Neuronal stem cell (in vitro differentiated cells): ENCODE measurements around the gene SLC8B1.
A peak's percentile ranks its signal among the peaks of the same experiment; 100 is the strongest.

Source experiments
- DNase-seq: peaks from one replicate; pipeline ENCODE4 v3.0.0-alpha.2; 2013; ENCODE audit warnings: low spot score
- H2AFZ ChIP-seq: one replicate; pipeline ENCODE4 v1.6.1; 2013; ENCODE audit warnings: mild to moderate bottlenecking, low read length, inconsistent platforms
- H2AK5ac ChIP-seq: 2 replicates; pipeline ENCODE4 v1.6.1; 2013; ENCODE audit warnings: low read depth, mild to moderate bottlenecking, inconsistent platforms, low read length, moderate library complexity, mixed read lengths
- H2BK120ac ChIP-seq: 2 replicates; pipeline ENCODE4 v1.6.1; 2013; ENCODE audit warnings: low read depth, mild to moderate bottlenecking, inconsistent platforms, low read length, moderate library complexity, mixed read lengths
- H2BK12ac ChIP-seq: one replicate; pipeline ENCODE4 v1.6.1; 2013; ENCODE audit warnings: low read length, inconsistent platforms
- H2BK15ac ChIP-seq: 2 replicates; pipeline ENCODE4 v1.6.1; 2013; ENCODE audit warnings: mild to moderate bottlenecking, low read length, inconsistent platforms, mixed read lengths
- H2BK5ac ChIP-seq: one replicate; pipeline ENCODE4 v1.6.1; 2013; ENCODE audit warnings: inconsistent platforms, mild to moderate bottlenecking, low read length, moderate library complexity
- H3K14ac ChIP-seq: one replicate; pipeline ENCODE4 v1.6.1; 2013; ENCODE audit warnings: low read length, inconsistent platforms
- H3K18ac ChIP-seq: 2 replicates; pipeline ENCODE4 v1.6.1; 2013; ENCODE audit warnings: low read length, inconsistent platforms
- H3K23ac ChIP-seq: 2 replicates; pipeline ENCODE4 v1.6.1; 2013; ENCODE audit warnings: low read depth, mild to moderate bottlenecking, mixed read lengths, low read length, inconsistent platforms; ENCODE audit not compliant: poor library complexity
- H3K27ac ChIP-seq: replicated peaks from 3 replicates; pipeline ENCODE4 v1.5.1; 2013; ENCODE audit warnings: low read length, inconsistent platforms
- H3K27me3 ChIP-seq, 3 experiments: 2 replicates each; pipeline ENCODE4 v1.6.1; 2013; ENCODE audit warnings: low read length in 3 of 3, mild to moderate bottlenecking in 2 of 3, inconsistent platforms in 1 of 3, low read depth in 1 of 3, mixed read lengths in 1 of 3, moderate library complexity in 1 of 3; ENCODE audit not compliant: control insufficient read depth in 3 of 3, insufficient read depth in 3 of 3
- H3K36me3 ChIP-seq, 2 donors: replicated peaks in 1 of 2; 2 replicates each; pipeline ENCODE4 v1.6.1; 2013; ENCODE audit warnings: low read length in 2 of 2; ENCODE audit not compliant: control insufficient read depth in 2 of 2, insufficient read depth in 2 of 2
- H3K4ac ChIP-seq: 2 replicates; pipeline ENCODE4 v1.6.1; 2013; ENCODE audit warnings: inconsistent platforms, mild to moderate bottlenecking, low read length, moderate library complexity
- H3K4me1 ChIP-seq, 2 donors: 1 replicate in 1 of 2; 2 replicates in 1 of 2; pipeline ENCODE4 v1.6.1; 2013; ENCODE audit warnings: low read length in 2 of 2, low read depth in 1 of 2; ENCODE audit not compliant: control insufficient read depth in 2 of 2, insufficient read depth in 1 of 2
- H3K4me2 ChIP-seq: one replicate; pipeline ENCODE4 v1.6.1; 2013; ENCODE audit warnings: mild to moderate bottlenecking, low read length, inconsistent platforms; ENCODE audit not compliant: insufficient read depth, poor library complexity, severe bottlenecking
- H3K4me3 ChIP-seq, 2 donors: 2 replicates each; pipeline ENCODE4 v1.5.1; 2013; ENCODE audit warnings: low read length in 2 of 2, mild to moderate bottlenecking in 2 of 2, inconsistent platforms in 1 of 2, moderate library complexity in 1 of 2
- H3K79me1 ChIP-seq: one replicate; pipeline ENCODE4 v1.6.1; 2013; ENCODE audit warnings: low read depth, mild to moderate bottlenecking, inconsistent platforms, low read length, moderate library complexity
- H3K9ac ChIP-seq: one replicate; pipeline ENCODE4 v1.6.1; 2013; ENCODE audit warnings: mild to moderate bottlenecking, low read depth, low read length, inconsistent platforms; ENCODE audit not compliant: poor library complexity
- H3K9me3 ChIP-seq, 2 donors: replicated peaks in 1 of 2; 2 replicates each; pipeline versions ENCODE3 to v1.6.1; 2013; ENCODE audit warnings: low read length in 2 of 2, mild to moderate bottlenecking in 2 of 2, inconsistent platforms in 1 of 2, low read depth in 1 of 2, mixed read lengths in 1 of 2, moderate library complexity in 1 of 2; ENCODE audit not compliant: control insufficient read depth in 2 of 2, insufficient read depth in 1 of 2
- H4K8ac ChIP-seq: one replicate; pipeline ENCODE4 v1.6.1; 2013; ENCODE audit warnings: low read depth, mild to moderate bottlenecking, inconsistent platforms, low read length, moderate library complexity
- H4K91ac ChIP-seq: one replicate; pipeline ENCODE4 v1.6.1; 2013; ENCODE audit warnings: low read length, low read depth, mild to moderate bottlenecking, inconsistent platforms; ENCODE audit not compliant: poor library complexity
- WGBS, 2 donors: extraction: QIAGEN DNeasy Blood & Tissue Kit; methylation state at CpG; one replicate each; pipeline ENCODE4 v1.1.7; 2013; ENCODE audit warnings: missing lambda C conversion rate in 2 of 2, mixed read lengths in 1 of 2; ENCODE audit not compliant: insufficient read length in 2 of 2, insufficient replicate concordance in 1 of 2; ENCODE audit errors: extremely low coverage in 2 of 2; 5-methylcytosine and 5-hydroxymethylcytosine counted together

Gene SLC8B1

DNA sequence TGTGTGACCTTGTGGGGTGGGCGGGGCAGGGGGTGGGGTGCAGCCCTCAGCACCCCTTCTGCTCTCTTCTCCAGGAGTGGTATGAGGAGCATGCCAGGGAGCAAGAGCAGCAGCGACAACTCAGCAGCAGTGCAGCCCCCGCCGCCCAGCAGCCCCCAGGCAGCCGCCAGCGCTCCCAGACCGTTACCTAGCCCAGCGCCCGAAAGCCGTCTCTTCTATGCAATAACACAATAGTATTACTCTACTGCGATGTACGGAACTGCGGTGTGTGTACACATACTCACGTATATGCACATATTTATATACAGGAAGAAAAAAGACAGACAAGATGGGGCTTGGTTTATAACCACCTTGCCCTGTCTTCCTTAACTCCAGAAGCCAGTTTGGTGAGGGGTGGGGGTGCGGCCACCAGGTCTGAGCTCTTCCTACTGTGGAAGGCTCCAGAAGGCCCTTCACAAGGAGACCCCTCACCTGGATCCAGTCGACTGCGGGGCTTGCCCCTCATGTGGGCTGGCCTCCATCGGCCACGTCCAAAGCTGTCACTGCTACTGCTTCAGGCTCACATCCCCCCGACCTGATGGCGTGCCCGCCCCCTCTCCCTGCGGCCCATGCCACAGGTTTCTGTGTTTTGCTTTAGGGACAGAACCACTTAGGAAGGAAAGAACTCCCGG, 38.9 kb downstream of the SLC8B1 start:
- Histone ChIP-seq H2BK5ac (no peak overlapping the region), H3K4me1 (peaks cover 0 to 10% of the 10 kb centered on the region in 2 donors), H3K79me1 (no peaks in the 10 kb centered on the region), H3K4me2 (no peak overlapping the region), H3K27ac (no peak overlapping the region), H3K9ac (no peak overlapping the region), H4K91ac (no peak overlapping the region), H3K23ac (no peak overlapping the region), H2AFZ (no peak overlapping the region), H3K27me3 (no peaks in the 10 kb centered on the region), H4K8ac (no peak overlapping the region), H3K4me3 (no peak overlapping the region), H3K9me3 (peaks cover 0 to 1% of the 10 kb centered on the region in 2 donors), H2BK120ac (no peak overlapping the region), H2BK12ac (no peak overlapping the region), H3K36me3 (peaks cover 0 to 5% of the 10 kb centered on the region in 2 donors), H2AK5ac (no peak overlapping the region), H2BK15ac (no peak overlapping the region), H3K4ac (no peak overlapping the region), H3K18ac (no peak overlapping the region), H3K14ac (no peak overlapping the region)
- DNase-seq = no peak
- WGBS, 2 donors = no CpG with 5 or more reads among the region's 24 CpGs

DNA sequence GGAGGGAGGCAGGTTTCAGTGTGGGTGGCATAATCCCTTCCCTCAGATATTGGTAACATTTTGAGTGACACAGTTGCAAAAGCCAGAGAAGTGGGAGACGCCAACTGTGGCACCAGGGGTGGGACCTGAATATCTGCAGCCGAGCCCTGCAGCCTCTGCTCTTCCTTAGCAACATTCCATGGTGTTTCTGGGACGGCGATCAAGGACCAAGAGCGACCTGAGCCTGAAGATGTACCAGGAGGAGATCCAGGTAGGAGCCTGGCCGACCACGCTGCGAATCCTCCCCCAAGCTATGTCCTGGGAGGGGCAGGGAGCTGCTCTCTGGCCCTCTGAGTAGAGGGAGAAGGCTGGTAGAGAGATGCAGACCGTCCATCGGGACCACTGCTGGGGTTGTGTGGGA, 41.8 kb downstream of the SLC8B1 start:
- Histone ChIP-seq H3K18ac (no peak overlapping the region), H3K14ac (no peak overlapping the region)
- no CpG with 5 or more reads among the region's 10 CpGs for WGBS, 2 donors

DNA sequence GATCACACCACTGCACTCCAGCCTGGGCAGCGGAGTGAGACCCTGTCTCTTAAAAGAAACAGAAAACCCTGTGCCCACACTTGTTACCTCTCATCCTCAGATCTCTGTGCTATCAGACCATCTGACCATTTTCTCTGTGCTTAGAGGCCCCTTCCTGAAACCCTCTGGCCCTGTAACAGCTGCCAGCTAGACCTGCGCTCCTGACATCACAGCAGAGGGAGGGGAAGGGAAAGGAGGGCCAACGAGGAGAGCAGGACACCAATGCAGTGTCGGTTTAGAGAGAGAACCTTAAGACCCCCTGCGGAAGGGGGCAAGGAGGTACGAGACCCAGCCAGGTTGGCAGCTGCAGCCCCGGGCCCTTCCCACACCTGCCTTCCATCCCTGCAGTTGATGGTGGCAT, 42.4 kb downstream of the SLC8B1 start:
- no peak overlapping the region for H2BK120ac ChIP-seq
- H3K4ac ChIP-seq = no peak overlapping the region
- DNase-seq = no peak
- H3K23ac ChIP-seq = peak overlapping the region; percentile 60
- H3K27me3 ChIP-seq = no peaks in the 10 kb centered on the region
- H3K4me2 ChIP-seq = no peak overlapping the region
- H3K4me1 ChIP-seq = no peaks in the 10 kb centered on the region
- no peak overlapping the region for H3K18ac ChIP-seq
- H2AFZ ChIP-seq = no peak overlapping the region
- H3K9ac ChIP-seq = no peak overlapping the region
- H3K14ac ChIP-seq = no peak overlapping the region
- no peak overlapping the region for H2BK12ac ChIP-seq
- no peak overlapping the region for H2BK5ac ChIP-seq
- peaks cover 0 to 5% of the 10 kb centered on the region in 2 donors for H3K36me3 ChIP-seq
- no peaks in the 10 kb centered on the region for H3K79me1 ChIP-seq
- no peak overlapping the region for H2AK5ac ChIP-seq
- no peak overlapping the region for H4K91ac ChIP-seq
- peaks cover 0 to 1% of the 10 kb centered on the region in 2 donors for H3K9me3 ChIP-seq
- no peak overlapping the region for H2BK15ac ChIP-seq
- no peak overlapping the region for H3K4me3 ChIP-seq
- no CpG with 5 or more reads among the region's 7 CpGs for WGBS, 2 donors
- no peak overlapping the region for H3K27ac ChIP-seq
- H4K8ac ChIP-seq = no peak overlapping the region

More for the DNA sequence above, 41.8 kb downstream of the SLC8B1 start:
- peaks cover 0 to 5% of the 10 kb centered on the region in 2 donors for H3K36me3 ChIP-seq
- no peak overlapping the region for H3K9ac ChIP-seq
- DNase-seq = no peak
- no peaks in the 10 kb centered on the region for H3K27me3 ChIP-seq
- H2AK5ac ChIP-seq = no peak overlapping the region
- H4K91ac ChIP-seq = no peak overlapping the region
- H3K79me1 ChIP-seq = no peaks in the 10 kb centered on the region
- no peak overlapping the region for H2AFZ ChIP-seq
- no peak overlapping the region for H3K4ac ChIP-seq
- no peak overlapping the region for H3K4me3 ChIP-seq
- H4K8ac ChIP-seq = no peak overlapping the region
- H3K27ac ChIP-seq = no peak overlapping the region
- H2BK120ac ChIP-seq = no peak overlapping the region
- H3K9me3 ChIP-seq = peaks cover 0 to 1% of the 10 kb centered on the region in 2 donors
- H2BK5ac ChIP-seq = no peak overlapping the region
- H3K4me1 ChIP-seq = no peaks in the 10 kb centered on the region
- no peak overlapping the region for H2BK15ac ChIP-seq
- no peak overlapping the region for H3K23ac ChIP-seq
- no peak overlapping the region for H2BK12ac ChIP-seq
- H3K4me2 ChIP-seq = no peak overlapping the region

DNA sequence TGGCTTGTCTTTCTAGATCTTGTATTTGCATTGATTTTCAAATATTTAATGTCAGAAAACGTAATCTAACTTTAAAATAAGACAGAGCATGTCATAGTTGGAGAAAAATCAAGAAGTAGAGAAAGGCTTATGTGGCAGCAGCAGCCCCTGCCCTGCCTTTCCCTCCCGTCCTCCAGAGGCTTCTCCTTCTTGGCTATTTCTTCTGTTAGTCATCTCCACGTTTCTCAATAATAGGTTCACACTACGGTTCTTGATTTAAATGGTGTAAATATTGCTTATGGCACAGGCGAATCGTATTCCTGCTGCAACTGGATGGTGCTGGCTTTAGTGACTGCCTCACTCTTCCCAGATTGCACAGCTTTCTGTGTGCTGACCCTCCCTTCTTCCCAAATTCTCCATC, 42.8 kb downstream of the SLC8B1 start:
- no peak overlapping the region for H3K4me2 ChIP-seq
- no peak overlapping the region for H4K91ac ChIP-seq
- H3K79me1 ChIP-seq = no peaks in the 10 kb centered on the region
- peaks cover 0 to 5% of the 10 kb centered on the region in 2 donors for H3K36me3 ChIP-seq
- H3K4me1 ChIP-seq = no peaks in the 10 kb centered on the region
- H3K27me3 ChIP-seq = no peaks in the 10 kb centered on the region
- no peak overlapping the region for H2BK120ac ChIP-seq
- DNase-seq = no peak
- H3K23ac ChIP-seq = no peak overlapping the region
- no peak overlapping the region for H2AK5ac ChIP-seq
- no peak overlapping the region for H3K14ac ChIP-seq
- H3K9me3 ChIP-seq = no peaks in the 10 kb centered on the region
- no peak overlapping the region for H2BK5ac ChIP-seq
- H3K27ac ChIP-seq = no peak overlapping the region
- no peak overlapping the region for H3K4me3 ChIP-seq
- no CpG with 5 or more reads among the region's 6 CpGs for WGBS, 2 donors
- no peak overlapping the region for H3K4ac ChIP-seq
- H3K9ac ChIP-seq = no peak overlapping the region
- no peak overlapping the region for H2AFZ ChIP-seq
- no peak overlapping the region for H4K8ac ChIP-seq
- H2BK15ac ChIP-seq = no peak overlapping the region
- no peak overlapping the region for H3K18ac ChIP-seq
- no peak overlapping the region for H2BK12ac ChIP-seq
